AG08395 (cell line): Measurements from ENCODE around the gene PXYLP1.
"Not testable (repeated sequence)": the region's sequence is repeated elsewhere in the genome, so short reads cannot be mapped to it uniquely, and the experiment has no call there.

ENCODE experiments used
- DNase-seq: peaks from one replicate; pipeline ENCODE4 v3.0.0; 2012; ENCODE audit warnings: mixed read lengths, low spot score

PXYLP1 gene

DNA sequence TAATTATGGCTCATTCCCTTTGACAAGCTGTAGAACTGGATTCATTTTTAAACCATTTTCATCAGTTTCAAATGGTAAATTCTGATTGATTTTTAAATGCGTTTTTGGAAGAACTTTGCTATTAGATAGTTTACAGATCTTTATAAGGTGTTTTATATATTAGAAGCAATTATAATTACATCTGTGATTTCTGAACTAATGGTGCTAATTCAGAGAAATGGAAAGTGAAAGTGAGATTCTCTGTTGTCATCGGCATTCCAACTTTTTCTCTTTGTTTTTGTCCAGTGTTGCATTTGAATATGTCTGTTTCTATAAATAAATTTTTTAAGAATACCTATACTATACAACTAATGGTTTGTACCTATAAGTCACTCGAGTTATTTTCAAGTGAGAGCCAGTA, 62.7 kb downstream of the PXYLP1 start:
- DNase-seq = no peak

DNA sequence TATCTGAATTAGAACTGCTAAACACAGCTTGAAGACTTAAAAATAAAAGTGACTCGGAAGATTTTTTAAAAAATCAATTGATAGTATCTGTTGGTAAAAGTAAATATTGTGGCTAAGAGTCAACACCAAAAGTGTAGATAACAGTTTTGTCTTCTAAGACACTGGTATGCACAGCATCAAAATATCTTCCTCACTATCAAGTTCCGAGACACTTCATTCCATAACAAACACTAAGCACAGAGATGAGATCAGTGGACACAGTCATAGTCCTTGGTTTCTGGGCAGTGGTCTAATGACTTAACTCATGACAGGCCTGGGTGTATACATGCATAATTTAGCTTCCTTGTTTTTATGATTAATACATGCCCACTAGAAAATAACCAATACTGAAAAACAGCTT, 63.2 kb downstream of the PXYLP1 start:
- DNase-seq = peak; percentile 62

DNA sequence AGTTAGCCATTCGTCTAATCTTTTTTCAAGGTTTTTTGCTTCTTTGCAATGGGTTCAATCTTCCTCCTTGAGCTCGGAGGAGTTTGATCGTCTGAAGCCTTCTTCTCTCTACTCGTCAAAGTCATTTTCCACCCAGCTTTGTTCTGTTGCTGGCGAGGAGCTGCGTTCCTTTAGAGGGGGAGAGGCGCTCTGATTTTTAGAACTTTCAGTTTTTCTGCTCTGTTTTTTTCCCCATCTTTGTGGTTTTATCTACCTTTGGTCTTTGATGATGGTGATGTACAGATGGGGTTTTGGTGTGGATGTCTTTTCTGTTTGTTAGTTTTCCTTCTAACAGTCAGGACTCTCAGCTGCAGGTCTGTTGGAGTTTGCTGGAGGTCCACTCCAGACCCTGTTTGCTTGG, 68.8 kb downstream of the PXYLP1 start:
- DNase-seq = not testable (repeated sequence)

DNA sequence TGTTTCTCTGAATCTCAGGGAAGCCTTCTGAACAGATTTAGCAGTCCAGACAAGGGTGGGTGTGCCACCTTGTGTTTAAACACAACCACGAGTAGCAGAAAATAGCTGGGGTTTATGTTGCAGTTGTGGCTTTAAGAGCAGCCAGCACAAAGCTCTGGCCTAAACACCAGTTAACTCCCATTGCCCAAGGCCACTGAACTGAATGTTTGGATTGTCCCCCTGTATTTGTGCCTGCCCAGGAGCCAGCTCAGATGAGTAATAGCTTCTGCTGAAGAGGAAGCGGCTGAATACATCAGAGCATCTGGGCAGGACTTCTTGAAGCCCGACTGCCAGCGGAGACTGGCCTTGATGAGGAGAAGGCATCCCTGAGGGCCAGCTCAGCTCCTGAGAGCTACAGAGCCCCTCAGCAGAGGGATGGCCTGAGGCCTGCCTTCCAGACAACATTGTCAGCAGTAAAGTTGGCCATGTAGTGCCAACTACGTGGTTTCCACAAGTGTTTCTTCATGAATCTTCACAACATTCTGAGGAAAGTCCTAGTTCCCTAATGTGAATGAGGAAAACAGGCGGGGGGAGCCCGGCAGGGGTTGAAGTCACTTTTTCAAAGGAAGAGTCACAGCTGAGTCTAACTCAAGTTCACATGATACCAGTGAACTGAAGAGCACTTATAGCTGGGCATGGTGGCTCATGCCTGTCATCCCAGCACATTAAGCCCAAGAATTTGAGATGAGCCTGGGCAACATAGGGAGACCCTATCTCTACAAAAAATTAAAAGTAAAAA, 70.9 kb downstream of the PXYLP1 start:
- DNase-seq = peak; percentile 79

DNA sequence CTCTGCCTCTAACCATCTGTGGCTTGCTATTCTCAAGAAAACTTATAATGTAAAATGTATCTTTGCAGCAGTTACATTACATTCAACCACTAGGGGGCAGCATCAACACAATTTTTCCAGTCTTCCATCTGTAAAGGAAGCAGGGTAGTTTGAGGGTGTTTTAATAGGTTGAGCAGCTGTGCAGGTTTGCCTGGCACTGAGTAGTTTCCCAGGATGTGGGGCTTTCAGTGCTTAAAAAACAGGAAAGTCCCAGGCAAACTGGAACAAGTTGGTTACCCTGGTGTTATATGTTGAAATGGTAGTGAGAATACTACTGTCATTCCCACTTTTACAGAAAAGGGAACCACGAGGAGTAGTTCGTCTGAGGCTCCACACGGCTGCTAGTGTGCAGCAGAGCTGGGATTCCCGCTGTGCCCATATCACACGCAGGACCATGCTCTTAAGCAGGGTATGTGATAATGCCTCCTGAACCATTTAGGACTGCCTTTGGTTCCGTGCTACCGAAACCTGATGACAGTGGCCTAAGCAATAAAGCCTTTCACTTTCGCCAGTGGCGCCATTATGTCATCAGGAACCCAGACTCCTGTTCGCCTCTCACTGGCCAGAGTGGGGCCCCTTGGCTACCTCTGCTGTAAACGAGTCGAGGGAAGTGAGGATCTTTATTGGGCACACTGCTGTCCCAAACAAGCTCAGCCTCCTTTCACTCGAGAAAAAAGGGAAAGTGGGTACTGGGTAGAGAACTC, 72.0 kb downstream of the PXYLP1 start:
- peak; percentile 77 for DNase-seq

DNA sequence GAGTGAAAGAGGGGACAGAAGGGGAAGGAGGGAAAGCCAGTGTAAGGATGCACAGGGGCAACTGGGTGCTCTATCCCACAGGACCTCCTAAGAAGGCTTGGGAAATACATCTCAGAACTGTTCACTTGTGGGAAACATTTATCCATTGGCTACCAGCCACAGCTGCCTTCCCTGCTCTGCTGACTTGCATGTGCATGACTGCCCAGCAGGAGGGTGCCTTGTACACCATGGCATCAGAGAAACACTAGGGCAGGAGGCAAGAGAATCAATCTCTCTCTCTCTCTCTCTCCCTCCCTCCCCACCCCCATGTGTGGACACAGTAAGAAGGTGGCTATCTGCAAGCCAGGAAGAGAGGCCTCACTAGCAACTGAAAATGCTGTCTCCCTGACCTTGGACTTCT, 73.8 kb downstream of the PXYLP1 start:
- peak; percentile 62 for DNase-seq

DNA sequence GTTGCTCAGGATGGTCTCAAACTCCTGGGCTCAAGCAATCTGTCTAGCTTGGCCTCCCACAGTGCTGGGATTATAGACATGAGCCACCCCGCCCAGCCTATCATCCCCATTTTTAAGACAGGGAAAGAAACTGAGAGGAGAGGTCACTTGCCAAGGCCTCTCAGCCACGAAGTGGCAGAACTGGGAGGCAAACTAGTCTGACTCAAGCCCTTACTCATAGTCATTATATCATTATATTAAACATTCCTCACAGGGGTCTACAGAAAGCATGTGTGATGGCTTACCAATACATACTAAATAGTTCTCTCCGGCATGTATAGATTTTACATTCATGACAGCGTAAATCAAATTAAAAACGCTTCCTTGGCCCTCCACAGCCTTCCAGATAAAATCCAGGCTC, 74.7 kb downstream of the PXYLP1 start:
- DNase-seq = no peak

DNA sequence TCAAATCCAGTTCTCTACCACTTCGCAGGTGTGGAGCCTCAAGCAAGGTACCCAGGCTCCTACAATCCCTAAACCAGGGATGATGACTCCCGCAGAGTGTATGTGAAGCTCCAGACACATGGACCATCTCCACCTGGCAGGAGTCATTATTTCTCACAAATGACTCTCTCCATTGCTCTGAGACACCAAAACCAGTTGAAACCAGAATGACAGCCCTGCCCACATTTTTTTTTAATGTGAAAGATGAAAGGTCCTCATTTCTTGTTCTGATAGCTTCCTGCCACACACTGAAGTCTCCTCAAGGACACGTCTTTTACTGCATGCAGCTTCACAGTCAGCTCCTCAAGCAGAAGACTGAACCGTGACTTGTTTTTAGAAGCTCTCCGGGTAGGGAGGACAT, 75.3 kb downstream of the PXYLP1 start:
- no peak for DNase-seq

DNA sequence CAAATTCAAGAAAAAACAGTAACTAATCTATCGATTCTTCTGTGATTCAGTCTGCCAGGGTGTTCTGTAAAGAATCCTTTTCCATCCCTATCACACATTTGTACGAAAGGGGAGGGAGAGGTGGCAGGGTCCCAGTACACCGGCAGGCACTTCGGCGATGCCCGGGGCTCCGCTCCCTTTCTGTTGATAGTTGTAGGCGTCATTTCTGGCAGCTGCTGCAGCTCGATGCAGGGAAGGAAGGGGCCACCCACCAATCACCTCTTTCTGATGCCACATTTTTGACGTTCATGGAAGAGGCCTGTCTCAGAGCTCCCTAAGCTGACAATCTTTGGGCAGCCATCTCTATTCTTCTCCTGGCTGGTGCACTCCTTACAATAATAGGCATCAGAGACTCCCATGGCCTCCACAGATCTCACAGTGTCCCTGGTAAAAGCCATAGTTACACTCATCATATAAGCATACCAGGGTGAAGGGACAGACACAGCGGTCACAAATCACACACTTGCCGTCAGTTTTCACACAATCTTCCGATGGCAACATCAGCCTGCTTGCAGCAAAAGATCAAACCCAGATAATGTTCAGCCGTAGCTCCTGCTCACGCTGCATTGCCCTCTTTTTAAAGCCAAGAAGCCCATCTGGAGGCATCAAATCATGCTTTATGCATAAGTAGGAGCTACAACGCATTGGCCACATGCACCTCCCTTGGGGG, 75.9 kb downstream of the PXYLP1 start:
- no peak for DNase-seq

DNA sequence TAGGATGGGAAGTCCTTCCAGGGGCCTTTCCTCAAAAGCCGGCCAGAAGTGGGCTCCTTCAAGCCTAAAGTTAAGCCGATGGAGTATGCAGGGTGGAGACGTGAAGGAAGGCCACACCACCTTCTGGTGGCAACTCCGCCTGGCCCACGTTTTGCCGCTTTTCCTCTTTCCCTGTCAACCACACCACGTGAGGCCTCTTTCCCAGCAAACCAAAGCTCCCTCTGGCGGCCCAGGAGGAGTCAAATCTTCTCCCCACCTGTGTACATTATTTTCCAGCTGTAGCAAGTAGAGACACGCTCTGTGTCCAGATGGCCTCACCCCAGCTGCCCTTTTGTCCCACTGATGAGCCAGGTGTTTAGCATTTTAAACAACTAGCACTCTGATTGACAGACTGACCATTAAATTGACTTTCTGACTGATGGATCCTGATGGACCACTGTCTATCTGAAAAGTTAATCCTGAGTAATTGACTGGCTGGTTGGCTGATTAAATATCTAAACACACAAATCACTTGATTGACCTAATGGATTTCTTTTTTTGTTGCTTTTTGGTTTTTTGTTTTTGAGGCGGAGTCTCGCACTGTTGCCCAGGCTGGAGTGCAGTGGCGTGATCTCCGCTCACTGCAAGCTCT, 77.1 kb downstream of the PXYLP1 start:
- peak; percentile 51 for DNase-seq

DNA sequence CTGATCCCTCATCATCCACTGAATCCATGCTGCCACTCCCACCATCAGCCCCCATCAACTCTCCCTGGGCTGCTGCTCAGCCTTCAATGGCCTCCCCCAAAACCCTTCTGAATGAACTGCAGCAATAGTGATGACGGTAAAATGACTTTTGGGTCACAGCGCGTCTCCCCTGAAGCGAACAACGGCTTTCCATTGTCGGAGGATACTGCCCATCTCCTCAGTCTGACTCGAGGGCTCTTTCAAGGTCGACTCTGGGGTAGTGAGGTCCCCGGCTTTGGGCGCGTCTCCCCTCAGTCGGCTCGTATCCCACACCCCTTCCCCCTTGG, 79.5 kb downstream of the PXYLP1 start:
- no peak for DNase-seq

DNA sequence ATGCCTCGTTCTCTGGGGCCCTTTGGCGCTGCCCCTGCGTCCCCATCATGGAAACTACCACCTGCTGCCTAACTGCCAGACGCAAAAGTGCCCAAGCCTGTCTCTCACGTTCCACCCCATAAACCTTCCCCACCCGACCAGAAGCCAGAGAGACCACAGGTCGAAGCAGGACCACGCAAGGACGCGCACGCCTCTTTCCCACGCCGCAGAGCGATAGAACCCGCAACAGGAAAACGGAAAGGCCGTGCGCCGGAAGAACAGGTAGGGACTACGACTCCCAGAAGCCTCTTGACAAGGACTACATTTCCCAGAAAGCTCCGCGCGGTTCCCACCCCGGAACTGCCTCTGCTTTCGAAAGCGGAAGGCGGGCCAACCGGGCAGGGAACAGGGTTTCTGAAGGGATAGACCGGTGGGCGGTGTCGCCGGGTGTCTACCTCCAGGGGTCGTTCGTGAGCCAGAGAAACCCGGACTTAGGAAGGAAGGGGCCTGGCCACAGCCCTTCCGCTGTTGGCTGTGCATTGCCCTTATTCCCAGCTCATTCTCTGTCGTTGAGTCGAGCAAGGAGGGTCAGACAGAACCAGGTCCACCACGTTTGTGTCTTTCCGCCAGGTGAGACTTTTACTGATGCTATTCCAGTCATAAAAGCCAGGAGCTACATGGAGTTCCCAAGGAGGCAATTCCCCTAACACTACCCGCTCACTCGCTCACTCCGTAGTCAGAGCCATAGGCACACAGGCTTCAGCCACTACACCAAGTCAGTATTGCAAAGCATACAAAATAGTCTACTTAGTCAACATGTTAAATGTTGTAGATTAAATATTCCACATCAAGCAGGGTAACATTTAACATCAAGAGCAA, 80.1 kb downstream of the PXYLP1 start:
- DNase-seq = peak; percentile 98

DNA sequence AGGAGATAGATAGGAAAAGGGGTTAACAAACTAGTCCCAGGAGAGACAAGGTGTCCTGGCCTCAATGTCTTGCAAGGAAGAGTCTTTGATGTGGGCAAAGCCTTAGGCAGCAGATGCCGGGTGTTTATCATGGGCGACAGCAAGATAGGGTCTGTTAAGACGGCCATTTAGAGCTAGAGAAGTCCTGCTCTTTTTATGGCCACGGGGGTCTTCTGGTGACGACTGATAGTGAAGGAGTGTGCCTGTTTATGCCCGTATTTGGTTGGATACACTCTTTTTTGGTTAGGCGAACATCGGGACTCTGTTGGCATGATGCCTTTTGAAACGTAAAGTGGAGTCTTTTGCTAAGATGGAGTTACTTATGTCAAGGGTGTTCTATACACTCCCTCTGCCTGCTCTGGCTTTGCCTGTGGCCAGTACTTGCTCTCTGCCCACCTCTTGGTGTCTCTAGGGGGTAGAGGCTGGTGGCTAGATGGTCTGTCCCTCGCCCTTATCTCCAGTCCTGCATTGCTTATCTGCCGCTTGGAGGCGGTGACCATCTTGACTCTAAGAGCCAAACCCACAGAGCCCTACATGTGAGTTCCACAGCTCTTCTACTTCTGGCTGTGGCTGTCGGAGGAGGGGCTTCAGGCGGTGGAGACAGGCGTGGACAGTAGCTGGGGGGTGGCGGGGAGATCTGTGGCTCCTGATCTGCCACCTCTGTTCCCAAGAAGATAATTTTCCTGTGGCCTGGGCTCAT, 80.9 kb downstream of the PXYLP1 start:
- DNase-seq = no peak

DNA sequence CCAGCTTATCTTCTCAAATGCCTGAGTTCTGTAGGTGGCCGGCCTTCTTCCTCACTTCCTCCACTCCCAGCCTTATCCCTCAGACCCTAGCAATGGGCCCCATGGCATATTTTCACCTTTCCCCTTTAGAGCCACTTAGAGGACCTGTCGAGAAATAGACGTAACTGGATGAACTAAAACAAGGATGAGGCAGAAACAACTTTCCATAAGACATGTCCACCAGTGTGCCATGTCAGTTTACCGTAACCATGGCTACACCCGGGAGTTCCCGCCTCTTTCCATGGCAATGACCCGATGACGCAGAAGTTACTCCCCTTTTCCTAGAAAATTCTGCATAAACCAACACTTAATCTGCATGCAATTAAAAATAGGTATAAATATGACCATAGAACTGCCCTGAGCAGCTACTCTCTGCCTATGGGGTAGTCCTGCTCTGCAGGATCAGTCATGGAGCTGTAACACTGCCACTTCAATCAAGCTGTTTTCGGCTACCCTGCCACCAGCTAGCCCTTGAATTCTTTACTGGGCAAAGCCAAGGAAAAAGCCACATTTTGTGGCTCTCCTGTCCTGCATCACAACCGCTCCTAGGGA, 81.6 kb downstream of the PXYLP1 start:
- DNase-seq = no peak

DNA sequence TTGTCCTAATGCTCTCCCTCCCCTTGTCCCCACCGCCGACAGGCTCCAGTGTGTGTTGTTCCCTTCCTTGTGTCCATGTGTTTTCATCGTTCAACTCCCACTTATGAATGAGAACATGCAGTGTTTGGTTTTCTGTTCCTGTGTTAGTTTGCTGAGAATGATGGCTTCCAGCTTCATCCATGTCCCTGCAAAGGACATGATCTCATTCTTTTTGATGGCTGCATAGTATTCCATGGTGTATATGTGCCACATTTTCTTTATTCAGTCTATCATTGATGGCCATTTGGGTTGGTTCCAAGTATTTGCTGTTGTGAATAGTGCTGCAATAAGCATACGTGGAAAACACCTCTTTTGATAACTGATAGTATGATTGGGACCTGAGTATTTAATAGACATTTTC, 82.8 kb downstream of the PXYLP1 start:
- DNase-seq = not testable (repeated sequence)

DNA sequence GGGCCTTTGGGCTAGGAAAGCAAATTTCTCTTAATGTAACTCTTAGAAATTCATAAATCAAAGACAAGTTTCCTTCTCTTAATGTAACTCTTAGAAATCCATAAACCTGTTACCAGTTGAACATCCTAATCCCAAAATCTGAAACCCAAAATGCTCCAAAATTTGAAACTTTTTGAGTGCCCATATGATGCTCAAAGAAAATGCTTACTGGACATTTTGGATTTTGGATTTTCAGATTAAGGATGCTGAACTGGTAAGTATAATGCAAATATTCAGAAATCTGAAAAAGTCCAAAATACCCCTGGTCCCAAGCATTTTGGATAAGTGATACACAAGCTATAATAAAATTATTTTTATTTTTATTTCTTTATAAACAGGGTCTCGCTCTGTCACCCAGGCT, 85.2 kb downstream of the PXYLP1 start:
- no peak for DNase-seq

DNA sequence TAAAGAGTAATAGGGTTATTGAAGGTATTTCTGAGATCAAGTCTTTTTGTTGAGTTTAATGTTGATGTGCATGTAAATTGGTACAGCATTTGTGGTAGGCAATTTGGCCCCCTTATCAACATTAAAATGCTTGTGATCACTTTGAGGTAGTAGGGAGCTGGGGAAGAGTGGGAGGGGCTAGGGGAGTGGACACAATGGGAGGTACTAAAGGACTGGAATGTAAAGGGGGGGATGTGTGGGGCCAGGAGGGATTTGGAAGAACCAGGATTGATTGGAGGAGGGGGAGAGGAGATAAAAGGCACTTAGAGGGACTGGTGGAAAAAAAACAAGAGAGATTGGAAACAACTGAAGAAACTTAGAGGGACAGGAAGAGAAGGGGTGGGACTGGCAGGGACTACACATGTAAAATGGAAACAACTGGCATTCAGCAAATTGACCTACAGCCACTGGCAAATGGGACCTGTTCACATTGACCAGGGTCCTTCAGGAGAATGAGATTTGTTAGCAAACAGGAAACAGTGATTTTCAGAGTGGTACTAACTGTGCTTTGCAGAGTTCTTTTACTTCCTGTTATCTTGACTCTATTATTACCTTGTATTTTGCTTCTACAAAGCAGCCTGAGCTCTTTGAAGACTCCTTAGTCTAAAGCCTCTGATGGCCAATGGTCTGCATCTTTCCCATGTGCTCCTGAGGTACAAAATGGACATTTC, 88.9 kb downstream of the PXYLP1 start:
- DNase-seq = no peak

DNA sequence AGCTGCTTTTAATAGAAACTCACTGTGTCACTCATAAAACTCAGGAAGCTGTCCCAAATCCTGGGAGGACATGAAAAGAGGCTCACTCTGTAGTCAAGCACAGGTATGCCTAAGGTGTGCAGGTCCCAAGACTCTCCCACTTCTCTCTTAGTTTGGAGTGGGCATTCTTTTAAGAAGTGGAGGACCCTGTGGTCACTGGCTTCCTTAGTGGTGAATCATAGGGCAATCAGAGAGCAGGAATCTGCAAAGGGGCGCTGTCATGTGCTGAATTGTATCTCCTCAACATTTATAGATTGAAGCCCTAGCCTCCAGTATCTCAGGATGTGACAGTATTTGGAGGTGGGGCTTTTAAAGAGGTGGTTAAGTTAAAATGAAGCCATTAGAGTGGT, 89.5 kb downstream of the PXYLP1 start:
- no peak for DNase-seq

DNA sequence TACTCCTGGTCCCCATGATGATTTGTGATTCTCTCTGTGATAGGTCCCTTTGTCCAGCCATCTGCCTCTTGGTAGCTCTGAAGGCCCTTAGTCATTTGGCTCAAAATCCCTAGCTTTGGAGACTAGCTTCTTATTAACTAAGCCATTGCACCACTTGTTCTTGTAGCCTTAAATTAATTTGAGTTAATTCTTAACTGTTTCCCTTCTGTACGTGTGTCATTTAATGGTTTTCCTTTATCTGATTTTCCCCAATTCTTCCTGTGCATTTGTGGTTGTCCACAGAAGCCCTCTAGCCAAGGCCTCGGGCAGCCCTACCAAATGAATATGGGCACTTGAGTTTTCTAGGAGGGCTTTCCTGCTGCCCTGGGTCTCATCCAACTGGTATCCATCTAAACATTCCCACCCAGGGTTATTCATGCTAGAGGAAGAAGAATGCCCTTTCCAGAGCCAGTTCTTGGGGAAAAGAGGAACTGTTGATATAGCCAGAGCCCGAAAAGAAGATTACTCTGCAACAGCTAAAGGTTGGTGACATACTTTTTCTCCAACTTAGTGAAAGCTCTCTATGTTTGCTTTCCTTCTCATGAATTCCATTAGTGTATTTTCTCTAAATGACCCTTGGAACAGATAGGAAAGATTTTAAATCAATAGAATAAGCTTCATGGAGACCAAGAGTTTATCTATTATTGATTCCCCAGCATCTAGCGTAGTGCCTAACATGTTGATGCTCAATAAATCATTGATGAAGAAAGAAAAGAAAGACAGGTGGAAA, 92.5 kb downstream of the PXYLP1 start:
- DNase-seq = no peak
